A673 (cell line): ENCODE measurements around the gene CIZ1. TPM values are rescaled to one million over a fixed set of nuclear protein-coding genes. Genes with fewer than 3 reads are reported as not detected.
"Not testable (repeated sequence)": the region's sequence is repeated elsewhere in the genome, so short reads cannot be mapped to it uniquely, and the experiment has no call there.

Experiments used
- BruUV-seq: library from RNA; stranded (reverse); fragments of 400-500 nt; replicated peaks from 2 replicates; lab custom pipeline; 2021; lab: Mats Ljungman, UMichigan
- CTCF ChIA-PET: fragments of 300-600 bp; sonication (Branson Sonifier 250); formaldehyde crosslinking; loops from one replicate; lab custom pipeline; 2022; ENCODE audit warnings: antibody characterized with exemption; lab: Charles Lee
- POLR2A ChIA-PET: fragments of 300-600 bp; sonication (Branson Sonifier 250); formaldehyde crosslinking; loops from one replicate; lab custom pipeline; 2022; ENCODE audit warnings: antibody characterized with exemption; ENCODE audit not compliant: low non-redundant PET; lab: Charles Lee
- DNase-seq: peaks from one replicate; pipeline ENCODE4 v3.0.0-alpha.2; 2015; ENCODE audit warnings: low spot score
- H3K27ac ChIP-seq: fragments of 200-600 bp; sonication (generic); 2 replicates; pipeline ENCODE4 v1.5.1; 2016; ENCODE audit warnings: mixed run types, low read depth, mild to moderate bottlenecking, mixed read lengths, antibody characterized with exemption, low read length; ENCODE audit not compliant: poor library complexity, severe bottlenecking
- H3K27me3 ChIP-seq: fragments of 200-600 bp; sonication (generic); replicated peaks from 2 replicates; pipeline ENCODE4 v1.6.1; 2017; ENCODE audit warnings: mixed run types, low read depth, mild to moderate bottlenecking, mixed read lengths, antibody characterized with exemption, low read length; ENCODE audit not compliant: insufficient read depth, poor library complexity
- H3K36me3 ChIP-seq: fragments of 200-600 bp; sonication (generic); 2 replicates; pipeline ENCODE4 v1.6.1; 2016; ENCODE audit warnings: mixed run types, mild to moderate bottlenecking, mixed read lengths, antibody characterized with exemption, low read length; ENCODE audit not compliant: insufficient read depth, poor library complexity, severe bottlenecking
- H3K4me1 ChIP-seq: fragments of 200-600 bp; sonication (generic); 2 replicates; pipeline ENCODE4 v1.6.1; 2017; ENCODE audit warnings: mixed run types, mild to moderate bottlenecking, mixed read lengths, antibody characterized with exemption, low read length; ENCODE audit not compliant: insufficient read depth, poor library complexity, severe bottlenecking
- H3K4me3 ChIP-seq: fragments of 200-600 bp; sonication (generic); 2 replicates; pipeline ENCODE4 v1.5.1; 2016; ENCODE audit warnings: low read depth, mixed run types, mild to moderate bottlenecking, mixed read lengths, low read length; ENCODE audit not compliant: poor library complexity, severe bottlenecking
- H3K9me3 ChIP-seq: fragments of 200-600 bp; sonication (generic); 2 replicates; pipeline ENCODE4 v1.6.1; 2016; ENCODE audit warnings: mixed run types, low read depth, mild to moderate bottlenecking, mixed read lengths, antibody characterized with exemption, low read length; ENCODE audit not compliant: poor library complexity, severe bottlenecking
- EZH2 ChIP-seq: fragments of 200-600 bp; sonication (generic); IDR thresholded peaks from 2 replicates; pipeline ENCODE4 v1.6.1; 2017; ENCODE audit warnings: borderline replicate concordance, low read depth, mild to moderate bottlenecking, mixed read lengths, antibody characterized with exemption, low read length; ENCODE audit not compliant: poor library complexity, severe bottlenecking
- intact Hi-C: fragments of 100-400 bp; cut with micrococcal nuclease; formaldehyde crosslinking; loops from one replicate; pipeline ENCODE4 v1.10.0; 2022; ENCODE audit not compliant: unreplicated experiment
- total RNA-seq: library from RNA; stranded (reverse); gene quantifications from 2 replicates; pipeline ENCODE4 v1.2.3, GENCODE V29; 2021
- TF ChIP-seq, protein P1 (sequence below): fragments of 300-800, 200-600 bp; sonication (generic); conservative IDR thresholded peaks from 2 replicates; pipeline ENCODE4 v1.5.1; 2017; ENCODE audit warnings: low read depth, mild to moderate bottlenecking, antibody characterized with exemption, low read length, moderate library complexity, mixed read lengths

CIZ1 gene
- total RNA-seq, 1 experiment from 2014 or later, result 158 TPM

DNA sequence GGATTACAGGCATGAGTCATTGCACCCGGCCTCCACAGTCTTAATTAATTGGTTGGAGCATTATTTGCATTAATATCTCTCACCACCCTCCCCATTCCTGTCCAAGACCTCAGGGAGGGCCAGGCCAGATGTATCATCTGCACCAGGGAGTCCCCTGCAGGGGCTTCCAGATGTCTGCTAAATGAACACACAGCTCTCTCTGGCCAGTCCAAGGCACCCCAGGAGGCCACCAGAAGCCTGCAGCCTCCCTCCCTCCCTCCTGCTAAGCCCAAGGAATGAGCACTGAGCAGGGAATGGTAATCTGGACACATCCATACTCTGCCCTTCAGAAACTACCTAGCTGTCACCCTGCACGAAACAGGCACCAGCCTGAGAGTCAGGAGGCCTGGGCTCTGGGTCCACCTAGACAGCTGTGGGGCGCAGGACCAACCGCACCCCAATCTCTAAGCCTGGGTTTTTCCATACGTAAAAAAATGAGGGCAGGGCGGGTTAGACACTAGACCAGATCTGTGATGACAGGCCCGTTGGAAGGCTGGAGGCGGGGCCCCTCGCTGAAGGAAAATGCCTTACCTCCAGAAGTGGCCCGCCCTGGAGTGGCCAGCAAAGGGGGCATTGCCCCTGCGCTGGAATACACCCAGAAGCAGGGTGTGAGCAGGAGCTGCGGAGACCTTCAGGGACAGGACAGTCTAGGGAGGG is 8.3 kb downstream of the CIZ1 start:
- no peaks in the 10 kb centered on the region for H3K9me3 ChIP-seq
- POLR2A ChIA-PET, result no interaction called here

DNA sequence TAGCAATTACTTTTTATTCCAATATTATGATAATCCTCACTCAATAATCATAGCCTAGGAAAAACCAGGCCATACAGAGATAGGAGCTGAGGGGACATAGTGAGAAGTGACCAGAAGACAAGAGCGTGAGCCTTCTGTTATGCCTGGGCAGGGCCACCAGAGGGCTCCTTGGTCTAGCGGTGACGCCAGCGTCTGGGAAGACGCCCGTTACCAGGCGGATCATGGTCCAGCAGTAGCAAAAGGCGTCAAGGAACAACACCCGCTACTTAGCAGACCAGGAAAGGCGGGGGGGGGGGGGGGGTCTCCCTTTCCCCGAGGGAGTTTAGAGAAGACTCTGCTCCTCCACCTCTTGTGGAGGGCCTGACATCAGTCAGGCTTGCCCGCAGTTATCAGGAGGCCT is 9.9 kb downstream of the CIZ1 start:
- TF ChIP-seq, protein P1, sequence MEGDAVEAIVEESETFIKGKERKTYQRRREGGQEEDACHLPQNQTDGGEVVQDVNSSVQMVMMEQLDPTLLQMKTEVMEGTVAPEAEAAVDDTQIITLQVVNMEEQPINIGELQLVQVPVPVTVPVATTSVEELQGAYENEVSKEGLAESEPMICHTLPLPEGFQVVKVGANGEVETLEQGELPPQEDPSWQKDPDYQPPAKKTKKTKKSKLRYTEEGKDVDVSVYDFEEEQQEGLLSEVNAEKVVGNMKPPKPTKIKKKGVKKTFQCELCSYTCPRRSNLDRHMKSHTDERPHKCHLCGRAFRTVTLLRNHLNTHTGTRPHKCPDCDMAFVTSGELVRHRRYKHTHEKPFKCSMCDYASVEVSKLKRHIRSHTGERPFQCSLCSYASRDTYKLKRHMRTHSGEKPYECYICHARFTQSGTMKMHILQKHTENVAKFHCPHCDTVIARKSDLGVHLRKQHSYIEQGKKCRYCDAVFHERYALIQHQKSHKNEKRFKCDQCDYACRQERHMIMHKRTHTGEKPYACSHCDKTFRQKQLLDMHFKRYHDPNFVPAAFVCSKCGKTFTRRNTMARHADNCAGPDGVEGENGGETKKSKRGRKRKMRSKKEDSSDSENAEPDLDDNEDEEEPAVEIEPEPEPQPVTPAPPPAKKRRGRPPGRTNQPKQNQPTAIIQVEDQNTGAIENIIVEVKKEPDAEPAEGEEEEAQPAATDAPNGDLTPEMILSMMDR, result peak; percentile 43
- BruUV-seq, H3K27ac ChIP-seq, H3K4me1 ChIP-seq, POLR2A ChIA-PET, H3K4me3 ChIP-seq, intact Hi-C loops, H3K27me3 ChIP-seq, H3K9me3 ChIP-seq: not testable (repeated sequence)
- CTCF ChIA-PET, result interaction anchor here (0.7 kb wide), 2 partner anchors 113 to 239 kb away, joined by 3 read pairs; no protein-coding TSS in a partner anchor
- peaks cover 39% of the 10 kb centered on the region for H3K36me3 ChIP-seq
- DNase-seq, result peak; percentile 74

More for the DNA sequence above, 8.3 kb downstream of the CIZ1 start:
- peaks cover 41% of the 10 kb centered on the region for H3K36me3 ChIP-seq
- TF ChIP-seq, protein P1, result no peak
- TF ChIP-seq EZH2, result no peak
- no peak overlapping the region for H3K27ac ChIP-seq
- no TSS peak for BruUV-seq
- DNase-seq, result no peak
- no peaks in the 10 kb centered on the region for H3K27me3 ChIP-seq
- CTCF ChIA-PET, result no interaction called here
- no peak overlapping the region for H3K4me3 ChIP-seq
- H3K4me1 ChIP-seq, result no peaks in the 10 kb centered on the region
- intact Hi-C loops, result no loop called here

DNA sequence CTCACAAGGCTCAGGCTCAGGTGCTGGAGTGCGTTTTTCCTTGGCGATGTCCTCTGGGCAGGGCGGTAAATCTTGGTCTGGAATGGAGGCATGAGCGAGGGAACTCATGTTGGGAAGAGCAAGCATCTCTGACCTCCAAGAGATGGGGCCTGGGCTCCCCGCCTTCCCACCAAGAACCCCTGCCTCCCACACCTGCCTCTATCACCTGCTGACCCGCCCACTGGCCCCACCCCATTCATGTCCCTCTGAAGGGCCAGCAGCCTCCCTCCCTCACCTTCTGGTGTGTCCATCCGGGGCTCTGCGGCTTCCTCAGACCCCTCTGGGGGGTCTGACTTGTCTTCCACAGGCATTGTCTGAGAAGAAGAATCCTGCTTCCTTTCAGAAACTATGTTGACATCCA is 10.9 kb downstream of the CIZ1 start:
- DNase-seq, result no peak
- ChIA-PET CTCF (no interaction called here), POLR2A (no interaction called here)
- Histone ChIP-seq H3K9me3 (no peaks in the 10 kb centered on the region), H3K4me3 (no peak overlapping the region), H3K36me3 (peaks cover 47% of the 10 kb centered on the region), H3K27ac (no peak overlapping the region), H3K27me3 (no peaks in the 10 kb centered on the region), H3K4me1 (no peaks in the 10 kb centered on the region)
- TF ChIP-seq, protein P1, result no peak
- no peak for TF ChIP-seq EZH2
- intact Hi-C loops, result no loop called here
- no TSS peak for BruUV-seq
